Endothelial cell of umbilical vein (primary cell): Measurements from ENCODE around the gene OR56B1. TPM values are rescaled to one million over a fixed set of nuclear protein-coding genes. Genes with fewer than 3 reads are reported as not detected.

Source experiments
- BruUV-seq: library from RNA; stranded (reverse); fragments of 400-500 nt; replicated peaks from 2 replicates; lab custom pipeline; 2021; lab: Mats Ljungman, UMichigan
- CTCF ChIA-PET: fragments of 300-600, 350-600 bp; sonication (Branson Sonifier 250); formaldehyde crosslinking; loops from one replicate; lab custom pipeline; 2021; ENCODE audit warnings: antibody characterized with exemption, inconsistent platforms; lab: Charles Lee
- POLR2A ChIA-PET: fragments of 300-600, 350-600 bp; sonication (Branson Sonifier 250); formaldehyde crosslinking; loops from one replicate; lab custom pipeline; 2021; ENCODE audit warnings: antibody characterized with exemption, inconsistent platforms; lab: Charles Lee
- DNase-seq: peaks from one replicate; pipeline ENCODE4 v3.0.0-alpha.2; 2011; ENCODE audit warnings: low read depth, low spot score
- FAIRE-seq: peaks from 2 replicates; lab custom pipeline; 2011; peaks lifted over from hg19 to GRCh38; lab: Jason Lieb, UNC
- H2AFZ ChIP-seq: 2 replicates; pipeline ENCODE4 v1.6.0; 2012; ENCODE audit warnings: low read depth, low read length, control low read depth, inconsistent platforms
- H3K27ac ChIP-seq: 2 replicates; pipeline ENCODE4 v1.5.1; 2011; ENCODE audit warnings: low read depth, mild to moderate bottlenecking, control low read depth, low read length, moderate library complexity; ENCODE audit not compliant: insufficient read depth
- H3K27me3 ChIP-seq, 2 experiments: 2 replicates each; pipeline versions ENCODE4 v1.6.0 to v1.6.1; 2011; ENCODE audit warnings: low read length in 2 of 2, mixed read lengths in 1 of 2; ENCODE audit not compliant: control insufficient read depth in 2 of 2, insufficient read depth in 2 of 2
- H3K36me3 ChIP-seq, 2 experiments: 2 replicates in 1 of 2; 3 replicates in 1 of 2; pipeline ENCODE4 v1.5.1; 2011; ENCODE audit warnings: low read length in 2 of 2, mild to moderate bottlenecking in 1 of 2, moderate library complexity in 1 of 2; ENCODE audit not compliant: control insufficient read depth in 2 of 2, insufficient read depth in 2 of 2; ENCODE audit errors: extremely low read depth in 1 of 2
- H3K4me1 ChIP-seq: 3 replicates; pipeline ENCODE4 v1.5.1; 2011; ENCODE audit warnings: mild to moderate bottlenecking, low read length; ENCODE audit not compliant: control insufficient read depth, insufficient read depth; ENCODE audit errors: extremely low read depth
- H3K4me2 ChIP-seq: 2 replicates; pipeline ENCODE4 v1.6.1; 2011; ENCODE audit warnings: low read length, control low read depth, mixed read lengths; ENCODE audit not compliant: insufficient read depth
- H3K4me3 ChIP-seq, 3 experiments: fragments of 200-600 bp in 1 of 3; sonication (generic), shearing (Covaris generic) in 1 of 3; replicated peaks in 1 of 3; 2 replicates each; pipeline ENCODE4 v1.5.1; 2011 to 2016; ENCODE audit warnings: control low read depth in 3 of 3, low read length in 3 of 3, mild to moderate bottlenecking in 2 of 3, inconsistent platforms in 1 of 3, low read depth in 1 of 3, moderate library complexity in 1 of 3; ENCODE audit not compliant: insufficient read depth in 1 of 3
- H3K79me2 ChIP-seq: 2 replicates; pipeline ENCODE4 v1.6.0; 2012; ENCODE audit warnings: low read length, inconsistent platforms; ENCODE audit not compliant: control insufficient read depth, insufficient read depth
- H3K9ac ChIP-seq: replicated peaks from 2 replicates; pipeline ENCODE3; 2011; ENCODE audit warnings: low read length, control low read depth; ENCODE audit not compliant: insufficient read depth; ENCODE audit errors: extremely low read depth
- H3K9me1 ChIP-seq: replicated peaks from 3 replicates; pipeline ENCODE4 v1.6.0; 2011; ENCODE audit warnings: mild to moderate bottlenecking, low read length; ENCODE audit not compliant: control insufficient read depth, insufficient read depth; ENCODE audit errors: extremely low read depth
- H3K9me3 ChIP-seq: replicated peaks from 2 replicates; pipeline ENCODE4 v1.5.1; 2012; ENCODE audit warnings: low read length, inconsistent platforms; ENCODE audit not compliant: control insufficient read depth, insufficient read depth
- H4K20me1 ChIP-seq: replicated peaks from 2 replicates; pipeline ENCODE3; 2011; ENCODE audit warnings: mild to moderate bottlenecking, low read length; ENCODE audit not compliant: control insufficient read depth, insufficient read depth; ENCODE audit errors: extremely low read depth
- CTCF ChIP-seq, 2 donors: IDR thresholded peaks; 1 replicate in 1 of 2; 2 replicates in 1 of 2; pipeline ENCODE4 v1.5.1; 2011; ENCODE audit warnings: low read length in 2 of 2, mild to moderate bottlenecking in 2 of 2, moderate library complexity in 2 of 2, control low read depth in 1 of 2, inconsistent platforms in 1 of 2, low read depth in 1 of 2; ENCODE audit not compliant: insufficient read depth in 1 of 2; ENCODE audit errors: extremely low read depth in 1 of 2
- EZH2 ChIP-seq: IDR thresholded peaks from 2 replicates; pipeline ENCODE4 v1.6.1; 2012; ENCODE audit warnings: borderline replicate concordance, low read depth, mild to moderate bottlenecking, moderate library complexity, low read length, inconsistent platforms; ENCODE audit not compliant: severe bottlenecking
- FOS ChIP-seq: IDR thresholded peaks from 2 replicates; pipeline ENCODE4 v1.6.1; 2011; ENCODE audit warnings: mild to moderate bottlenecking, low read length, moderate library complexity, borderline replicate concordance; ENCODE audit not compliant: insufficient read depth
- GATA2 ChIP-seq: IDR thresholded peaks from 2 replicates; pipeline ENCODE4 v1.7.0; 2011; ENCODE audit warnings: low read depth, mild to moderate bottlenecking, moderate library complexity, mixed read lengths, low read length; ENCODE audit not compliant: insufficient read length, insufficient read depth
- JUN ChIP-seq: IDR thresholded peaks from 2 replicates; pipeline ENCODE4 v1.6.1; 2011; ENCODE audit warnings: borderline replicate concordance, low read depth; ENCODE audit not compliant: insufficient read length, insufficient read depth
- MAX ChIP-seq: IDR thresholded peaks from 2 replicates; pipeline ENCODE4 v1.6.1; 2011; ENCODE audit not compliant: insufficient read depth, insufficient read length
- MYC ChIP-seq: IDR thresholded peaks from one replicate; pipeline ENCODE4 v1.6.1; 2011; ENCODE audit warnings: mild to moderate bottlenecking, low read depth, low read length
- POLR2A ChIP-seq: IDR thresholded peaks from 2 replicates; pipeline ENCODE4 v1.6.1; 2012; ENCODE audit warnings: low read depth, mild to moderate bottlenecking, control low read depth, low read length
- POLR2AphosphoS5 ChIP-seq: IDR thresholded peaks from 2 replicates; pipeline ENCODE4 v1.6.1; 2012; ENCODE audit warnings: low read depth, mild to moderate bottlenecking, control low read depth, low read length, moderate library complexity; ENCODE audit not compliant: insufficient read depth
- dilution Hi-C: fragments of 300-500 bp; cut with MboI; formaldehyde crosslinking; loops from one replicate; pipeline ENCODE4 v1.15.0; 2019; ENCODE audit warnings: low sequenced_read_pairs; ENCODE audit not compliant: extremely low pct_ligation_motif_present
- intact Hi-C: fragments of 100-400 bp; cut with micrococcal nuclease; formaldehyde crosslinking; loops from one replicate; pipeline ENCODE4 v1.10.0; 2022
- polyA plus RNA-seq, 4 experiments: library from polyadenylated mRNA; depleted of rRNA in 3 of 4; stranded (reverse) in 3 of 4; unstranded in 1 of 4; fragments of >200 nt; gene quantifications; 2 replicates each; pipeline versions ENCODE4 v1.2.1 to v1.2.3, GENCODE V29; 2011 to 2012; ENCODE audit warnings: missing spikeins in 1 of 4
- total RNA-seq: library from RNA; stranded (reverse); gene quantifications from 2 replicates; pipeline ENCODE4 v1.2.3, GENCODE V29; 2021

The OR56B1 gene
- total and polyA plus RNA-seq, 2 donors (not counting 3 experiments of a cell fraction or from before 2014, with no cell fraction given), result not detected

- CTCF ChIA-PET, result no interaction called here
- no peak for DNase-seq
Observed at GRCh38 chr11:5698281-5698680, 38.0 kb upstream of the OR56B1 start.

More at GRCh38 chr11:5698281-5698680, 38.0 kb upstream of the OR56B1 start:
- intact Hi-C loops (no loop called here), dilution Hi-C loops (no loop called here)
- POLR2A ChIA-PET, result no interaction called here
- BruUV-seq, result no TSS peak
- H3K4me3 ChIP-seq, result no peak overlapping the region
- no peak overlapping the region for H3K27ac ChIP-seq
- H3K4me1 ChIP-seq, result no peaks in the 10 kb centered on the region
- no peak overlapping the region for H3K9ac ChIP-seq
- no peak overlapping the region for H2AFZ ChIP-seq
- peaks cover 2% of the 10 kb centered on the region for H3K79me2 ChIP-seq
- no peaks in the 10 kb centered on the region for H4K20me1 ChIP-seq
- TF ChIP-seq MAX, result no peak
- TF ChIP-seq GATA2, result no peak
- no peak for TF ChIP-seq POLR2AphosphoS5
- TF ChIP-seq EZH2, result no peak
- TF ChIP-seq MYC, result no peak
- TF ChIP-seq POLR2A, result no peak
- TF ChIP-seq FOS, result no peak
- no peak for TF ChIP-seq JUN
- TF ChIP-seq CTCF (IDR thresholded peaks at IDR 0.05; ENCODE audit: extremely low read depth in 1 of 2, insufficient read depth in 1 of 2, low read depth in 1 of 2, low read length in 2 of 2), result no peak
- no peaks in the 10 kb centered on the region for H3K9me1 ChIP-seq
- no peak overlapping the region for H3K4me2 ChIP-seq
- peaks cover 5 to 19% of the 10 kb centered on the region in 2 experiments for H3K36me3 ChIP-seq
- FAIRE-seq, result no peak
- no peaks in the 10 kb centered on the region for H3K9me3 ChIP-seq
- no peaks in the 10 kb centered on the region for H3K27me3 ChIP-seq
